Cardiac muscle cell (in vitro differentiated cells and primary cell): ENCODE measurements around the gene RAB33B. TPM values are rescaled to one million over a fixed set of nuclear protein-coding genes. Genes with fewer than 3 reads are reported as not detected.
"Not testable (repeated sequence)": the region's sequence is repeated elsewhere in the genome, so short reads cannot be mapped to it uniquely, and the experiment has no call there.

Experiments
- DNase-seq, 2 donors: peaks; one replicate each; pipeline versions ENCODE4 v3.0.0 to v3.0.0-alpha.2; 2010 to 2017; ENCODE audit warnings: low read depth in 1 of 2, low spot score in 1 of 2
- H3K27ac ChIP-seq: fragments of 200-600 bp; sonication (generic); 2 replicates; pipeline ENCODE4 v1.5.1; 2016
- H3K27me3 ChIP-seq: fragments of 200-600 bp; sonication (generic); 2 replicates; pipeline ENCODE4 v1.6.0; 2016; ENCODE audit warnings: control low read depth
- H3K36me3 ChIP-seq: fragments of 200-600 bp; sonication (generic); 2 replicates; pipeline ENCODE4 v1.5.1; 2016; ENCODE audit warnings: control low read depth
- H3K4me1 ChIP-seq: fragments of 200-600 bp; sonication (generic); 2 replicates; pipeline ENCODE4 v1.8.1; 2017; ENCODE audit warnings: low read depth, mild to moderate bottlenecking, mixed run types
- H3K4me3 ChIP-seq: fragments of 200-600 bp; sonication (generic); 2 replicates; pipeline ENCODE4 v1.5.1; 2016; ENCODE audit warnings: mild to moderate bottlenecking
- H3K9me3 ChIP-seq: fragments of 200-600 bp; sonication (generic); 2 replicates; pipeline ENCODE4 v1.5.1; 2017; ENCODE audit warnings: low read depth, mild to moderate bottlenecking, control low read depth
- CTCF ChIP-seq: IDR thresholded peaks from 2 replicates; pipeline ENCODE4 v1.5.1; 2012; ENCODE audit warnings: low read depth, mild to moderate bottlenecking, low read length
- polyA plus RNA-seq: library from polyadenylated mRNA; unstranded; fragments of >200 nt; fragmentation: Nextera tagmentation; extraction: Ambion mirVana; gene quantifications from 2 replicates; pipeline ENCODE4 v1.2.1, GENCODE V29; 2016
- total RNA-seq: library from RNA; depleted of rRNA; stranded (reverse); fragments of >200 nt; gene quantifications from 2 replicates; pipeline ENCODE4 v1.2.3, GENCODE V29; 2016

Gene RAB33B
- total and polyA plus RNA-seq, 2 experiments from 2014 or later = 8.4 to 8.8 TPM

DNA sequence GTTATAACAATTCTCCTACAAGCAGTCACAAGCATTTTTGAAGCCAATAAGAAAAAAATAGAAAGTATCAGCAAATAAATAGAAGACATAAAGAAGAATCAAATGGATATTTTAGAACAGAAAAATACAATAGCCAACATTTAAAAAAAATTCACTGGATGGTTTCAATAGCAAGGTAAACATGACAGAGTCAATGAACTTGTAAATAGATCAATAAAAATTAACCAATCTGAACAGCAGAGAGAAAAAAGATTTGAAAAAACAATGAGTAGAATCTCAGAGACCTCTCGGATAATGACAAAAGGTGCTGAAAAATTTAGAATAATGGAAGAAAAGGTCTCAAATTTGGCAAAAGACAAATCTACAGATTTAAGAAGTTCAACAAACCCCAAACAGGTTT lies 33.3 kb upstream of the RAB33B start:
- Histone ChIP-seq H3K9me3 (no peaks in the 10 kb centered on the region), H3K27ac (no peak overlapping the region), H3K27me3 (no peaks in the 10 kb centered on the region), H3K36me3 (no peaks in the 10 kb centered on the region), H3K4me1 (no peaks in the 10 kb centered on the region), H3K4me3 (no peak overlapping the region)
- DNase-seq = no peak
- no peak for TF ChIP-seq CTCF

- Histone ChIP-seq H3K4me3 (no peak overlapping the region), H3K9me3 (no peaks in the 10 kb centered on the region), H3K27me3 (no peaks in the 10 kb centered on the region), H3K36me3 (no peaks in the 10 kb centered on the region), H3K27ac (no peak overlapping the region), H3K4me1 (no peaks in the 10 kb centered on the region)
- DNase-seq = no peak
- TF ChIP-seq CTCF = no peak
These were observed 17.8 kb upstream of the RAB33B start for GRCh38 chr4:139436122-139436521.

GRCh38 chr4:139438141-139438540 lies 15.8 kb upstream of the RAB33B start:
- H3K9me3 ChIP-seq = no peaks in the 10 kb centered on the region
- H3K27me3 ChIP-seq = no peaks in the 10 kb centered on the region
- no peak for TF ChIP-seq CTCF

DNA sequence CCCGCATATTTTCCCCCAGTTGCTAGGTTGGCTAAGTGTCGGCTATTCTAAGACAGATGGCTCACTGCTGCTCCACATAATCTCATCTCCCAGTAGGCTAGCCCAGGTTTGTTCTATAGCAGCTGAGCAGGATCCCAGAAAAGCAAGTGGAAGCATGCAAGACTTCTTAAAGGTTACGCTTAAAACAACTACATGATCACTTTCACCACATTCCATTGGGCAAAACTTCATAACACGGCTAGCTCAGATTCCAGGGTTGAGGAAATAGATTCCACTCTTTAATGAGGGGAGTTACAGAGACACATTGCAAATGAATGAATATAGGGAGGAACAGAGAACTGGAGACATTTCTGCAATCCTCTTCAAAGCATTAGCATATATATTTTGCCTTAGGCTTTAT lies 12.9 kb upstream of the RAB33B start:
- TF ChIP-seq CTCF = no peak
- DNase-seq = no peak
- Histone ChIP-seq H3K27me3 (no peaks in the 10 kb centered on the region), H3K27ac (no peak overlapping the region), H3K9me3 (no peaks in the 10 kb centered on the region), H3K4me3 (no peak overlapping the region), H3K4me1 (no peaks in the 10 kb centered on the region), H3K36me3 (no peaks in the 10 kb centered on the region)

More at GRCh38 chr4:139438141-139438540, 15.8 kb upstream of the RAB33B start:
- DNase-seq = no peak
- H3K27ac ChIP-seq = no peak overlapping the region
- no peaks in the 10 kb centered on the region for H3K36me3 ChIP-seq
- H3K4me1 ChIP-seq = no peaks in the 10 kb centered on the region
- no peak overlapping the region for H3K4me3 ChIP-seq

DNA sequence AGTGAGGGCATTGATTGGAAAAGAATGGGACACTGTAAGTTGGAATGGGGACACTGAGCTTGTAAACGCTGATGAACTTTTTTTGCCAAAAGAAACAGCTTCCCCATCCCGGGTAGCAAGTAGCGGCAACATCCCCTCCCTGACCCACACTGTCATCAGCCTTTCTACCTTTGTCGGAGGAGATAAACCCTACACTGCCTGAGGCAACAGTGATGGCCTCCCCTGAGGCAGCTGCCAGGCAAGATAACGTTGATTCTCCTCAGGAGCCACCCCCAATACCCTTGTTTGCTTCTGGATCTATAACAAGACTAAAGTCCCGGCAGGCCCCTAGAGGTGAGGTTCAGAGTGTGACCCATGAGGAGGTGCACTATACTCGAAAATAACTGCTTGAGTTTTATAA lies 10.3 kb upstream of the RAB33B start:
- H3K4me3 ChIP-seq = no peak overlapping the region
- no peak overlapping the region for H3K27ac ChIP-seq
- no peaks in the 10 kb centered on the region for H3K9me3 ChIP-seq
- H3K4me1 ChIP-seq = no peaks in the 10 kb centered on the region
- H3K36me3 ChIP-seq = no peaks in the 10 kb centered on the region
- no peak for TF ChIP-seq CTCF
- no peak for DNase-seq
- no peaks in the 10 kb centered on the region for H3K27me3 ChIP-seq

DNA sequence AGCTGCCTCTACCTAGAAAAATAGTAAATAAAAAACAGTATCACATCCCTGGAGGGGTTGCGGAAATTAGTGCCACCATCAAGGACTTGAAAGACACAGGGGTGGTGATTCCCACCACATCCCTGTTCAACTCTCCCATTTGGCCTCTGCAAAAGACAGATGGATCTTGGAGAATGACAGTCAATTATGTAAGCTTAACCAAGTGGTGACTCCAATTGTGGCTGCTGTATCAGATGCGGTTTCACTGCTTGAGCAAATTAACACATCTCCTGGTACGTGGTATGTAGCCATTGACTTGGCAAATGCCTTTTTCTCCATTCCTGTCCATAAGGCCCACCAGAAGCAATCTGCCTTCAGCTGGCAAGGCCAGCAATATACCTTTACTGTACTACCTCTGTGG lies 9.0 kb upstream of the RAB33B start:
- H3K4me1 ChIP-seq, DNase-seq, H3K9me3 ChIP-seq, H3K27ac ChIP-seq, H3K27me3 ChIP-seq, H3K36me3 ChIP-seq, H3K4me3 ChIP-seq: not testable (repeated sequence)

DNA sequence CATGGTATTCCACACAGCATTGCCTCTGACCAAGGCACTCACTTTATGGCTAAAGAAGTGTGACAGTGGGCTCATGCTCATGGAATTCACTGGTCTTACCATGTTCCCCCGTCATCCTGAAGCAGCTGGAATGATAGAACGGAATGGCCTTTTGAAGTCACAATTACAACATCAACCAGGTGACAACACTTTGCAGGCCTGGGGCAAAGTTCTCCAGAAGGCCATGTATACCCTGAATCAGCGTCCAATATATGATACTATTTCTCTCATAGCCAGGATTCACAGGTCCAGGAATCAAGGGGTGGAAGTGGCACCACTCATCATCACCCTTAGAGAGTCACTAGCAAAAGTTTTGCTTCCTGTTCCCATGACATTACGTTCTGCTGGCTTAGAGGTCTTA lies 6.8 kb upstream of the RAB33B start:
- not testable (repeated sequence) for H3K4me3 ChIP-seq, H3K4me1 ChIP-seq, DNase-seq, H3K27me3 ChIP-seq, H3K36me3 ChIP-seq, H3K9me3 ChIP-seq, H3K27ac ChIP-seq
